Ovary (tissue), 9 donors: ENCODE data around the gene DENND4B. TPM values are rescaled to one million over a fixed set of nuclear protein-coding genes. Genes with fewer than 3 reads are reported as not detected.
A peak's percentile ranks its signal among the peaks of the same experiment; 100 is the strongest.

ENCODE experiments used
- DNase-seq, 5 donors: peaks; one replicate each; pipeline ENCODE4 v3.0.0-alpha.2; 2019 to 2020
- H3K27ac ChIP-seq, 2 donors: fragments of 200-600 bp; one replicate each; pipeline versions ENCODE4 v1.5.1 to v1.8.0; 2019 to 2022
- H3K27me3 ChIP-seq: fragments of 200-600 bp; one replicate; pipeline ENCODE4 v1.8.0; 2022
- H3K36me3 ChIP-seq: fragments of 200-600 bp; sonication (generic); one replicate; pipeline ENCODE4 v1.5.1; 2019
- H3K4me1 ChIP-seq: one replicate; pipeline ENCODE4 v1.8.1; 2013; ENCODE audit warnings: mild to moderate bottlenecking, moderate library complexity; ENCODE audit not compliant: insufficient read depth
- H3K4me3 ChIP-seq: fragments of 200-600 bp; sonication (generic); one replicate; pipeline ENCODE4 v1.5.1; 2017
- H3K9me3 ChIP-seq, 2 donors: fragments of 200-600 bp in 1 of 2; sonication (generic) in 1 of 2; one replicate each; pipeline versions ENCODE4 v1.5.1 to v1.8.1; 2013 to 2019; ENCODE audit warnings: mild to moderate bottlenecking in 1 of 2, moderate library complexity in 1 of 2
- EP300 ChIP-seq: sonication (generic); formaldehyde crosslinking; IDR thresholded peaks from one replicate; pipeline ENCODE4 v1.6.1; 2017; ENCODE audit warnings: antibody characterized with exemption
- POLR2A ChIP-seq: fragments of 450-650 bp; IDR thresholded peaks from one replicate; pipeline ENCODE4 v1.6.1; 2017; ENCODE audit warnings: antibody characterized with exemption, mild to moderate bottlenecking, moderate library complexity
- WGBS, 3 donors: extraction: QIAGEN DNeasy Blood & Tissue Kit in 1 of 3; methylation state at CpG; one replicate each; pipeline versions ENCODE4 v1.1.5 to v1.1.7; 2013 to 2017; 5-methylcytosine and 5-hydroxymethylcytosine counted together
- intact Hi-C, 4 donors: fragments of 100-400 bp; cut with DNase I; formaldehyde crosslinking; loops; one replicate each; pipeline versions ENCODE4 v1.11.0 to v1.15.1; 2022 to 2023
- polyA plus RNA-seq, 2 donors: library from polyadenylated mRNA; stranded (reverse); fragments of 200-250 nt in 1 of 2; fragments of 350-450 nt in 1 of 2; fragmentation: Illumina TruSeq in 1 of 2; extraction: RNeasy Lipid Tissue Mini Kit (QIAGEN cat#74804) in 1 of 2; gene quantifications; one replicate each; pipeline ENCODE4 v1.2.3, GENCODE V29; 2013 to 2014
- total RNA-seq, 7 donors: library from RNA; depleted of rRNA in 2 of 7; stranded (reverse); fragments of >200 nt in 2 of 7; fragmentation: NEBNext Ultra II Directional in 3 of 7; extraction: Animal tissue kit (Norgen Biotek cat#: 25700) in 3 of 7; gene quantifications; one replicate each; pipeline versions ENCODE4 v1.1.0 to v1.2.4, GENCODE V29; 2016 to 2023
- TF ChIP-seq, protein P1 (sequence below), 3 donors: fragments of 450-650 bp in 2 of 3; fragments of 200-600 bp in 1 of 3; IDR thresholded peaks; one replicate each; pipeline versions ENCODE4 v1.5.1 to v1.8.0; 2016 to 2022; ENCODE audit warnings: antibody characterized with exemption in 3 of 3, mild to moderate bottlenecking in 1 of 3
- donor health status: DM: no; HTN: no; CAD: no; lungs with moderate emphysema.
- donor health status: DM: no; HTN: no; CAD: no.
- donor health status: Bipolar disorder and iron deficiency.
- donor health status: DM: yes; HTN: yes; CAD: no.
- donor health status: DM: no; HTN: no; CAD: no.
- donor health status: DM: yes; HTN: yes; CAD: no.

Gene DENND4B
- total and polyA plus RNA-seq, 9 donors: 20.9 to 83.1 (median 42.1) TPM

DNA sequence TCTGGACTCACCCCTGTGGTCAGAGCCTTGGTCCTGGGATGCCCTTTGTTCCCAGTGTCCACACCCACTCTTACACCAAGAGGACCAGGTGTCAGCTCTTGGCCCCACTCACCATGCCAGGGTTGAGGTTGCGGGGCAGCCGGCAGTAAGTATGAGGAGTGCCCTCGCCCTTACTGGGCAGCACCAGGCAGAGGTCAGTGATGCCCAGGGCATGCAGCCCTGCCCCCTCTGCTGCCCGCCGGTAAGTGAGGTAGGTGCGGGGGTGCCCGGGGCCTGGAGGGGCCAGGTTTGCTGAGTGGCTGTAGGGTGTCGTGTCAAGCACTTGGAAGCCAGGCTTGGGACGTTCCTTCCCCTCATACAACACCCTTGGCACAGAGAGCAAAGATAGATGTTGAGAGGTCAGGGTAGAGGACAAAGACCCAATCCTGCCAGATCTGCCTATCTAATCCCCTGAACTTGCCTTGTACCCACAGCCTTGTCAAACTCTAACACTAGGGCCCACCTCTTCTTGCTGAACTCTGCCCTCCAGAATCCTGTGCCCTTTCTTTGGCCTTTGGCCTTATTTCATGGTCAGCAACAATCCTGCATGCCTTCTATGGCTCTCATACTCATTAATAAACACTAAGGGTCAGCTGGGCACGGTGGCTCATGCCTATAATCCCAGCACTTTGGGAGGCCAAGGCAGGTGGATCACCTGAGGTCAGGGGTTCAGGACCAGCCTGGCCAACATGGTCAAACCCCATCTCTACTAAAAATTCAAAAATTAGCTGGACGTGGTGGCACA is 3.6 kb downstream of the DENND4B start:
- WGBS, 3 donors: 84 to 91% (median 91%) methylated on average over 11 of the region's 11 CpGs
- no peak overlapping the region for H3K27ac ChIP-seq
- H3K4me3 ChIP-seq: no peak overlapping the region
- no peaks in the 10 kb centered on the region for H3K9me3 ChIP-seq
- intact Hi-C loops: loop anchor here in 3 of 4 donors (10.0 kb wide), 2 partner anchors 148 to 268 kb away; partner anchors contain the start of genes ILF2 (in 2 of the 3) and NPR1 (in 2 of the 3)
- no peaks in the 10 kb centered on the region for H3K36me3 ChIP-seq
- H3K4me1 ChIP-seq: peaks cover 7% of the 10 kb centered on the region
- H3K27me3 ChIP-seq: no peaks in the 10 kb centered on the region
- DNase-seq: peak in 1 of 5 donors; percentile 16
- TF ChIP-seq, protein P1, sequence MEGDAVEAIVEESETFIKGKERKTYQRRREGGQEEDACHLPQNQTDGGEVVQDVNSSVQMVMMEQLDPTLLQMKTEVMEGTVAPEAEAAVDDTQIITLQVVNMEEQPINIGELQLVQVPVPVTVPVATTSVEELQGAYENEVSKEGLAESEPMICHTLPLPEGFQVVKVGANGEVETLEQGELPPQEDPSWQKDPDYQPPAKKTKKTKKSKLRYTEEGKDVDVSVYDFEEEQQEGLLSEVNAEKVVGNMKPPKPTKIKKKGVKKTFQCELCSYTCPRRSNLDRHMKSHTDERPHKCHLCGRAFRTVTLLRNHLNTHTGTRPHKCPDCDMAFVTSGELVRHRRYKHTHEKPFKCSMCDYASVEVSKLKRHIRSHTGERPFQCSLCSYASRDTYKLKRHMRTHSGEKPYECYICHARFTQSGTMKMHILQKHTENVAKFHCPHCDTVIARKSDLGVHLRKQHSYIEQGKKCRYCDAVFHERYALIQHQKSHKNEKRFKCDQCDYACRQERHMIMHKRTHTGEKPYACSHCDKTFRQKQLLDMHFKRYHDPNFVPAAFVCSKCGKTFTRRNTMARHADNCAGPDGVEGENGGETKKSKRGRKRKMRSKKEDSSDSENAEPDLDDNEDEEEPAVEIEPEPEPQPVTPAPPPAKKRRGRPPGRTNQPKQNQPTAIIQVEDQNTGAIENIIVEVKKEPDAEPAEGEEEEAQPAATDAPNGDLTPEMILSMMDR (IDR thresholded peaks at IDR 0.05): no peak
- no peak for TF ChIP-seq EP300
- no peak for TF ChIP-seq POLR2A

DNA sequence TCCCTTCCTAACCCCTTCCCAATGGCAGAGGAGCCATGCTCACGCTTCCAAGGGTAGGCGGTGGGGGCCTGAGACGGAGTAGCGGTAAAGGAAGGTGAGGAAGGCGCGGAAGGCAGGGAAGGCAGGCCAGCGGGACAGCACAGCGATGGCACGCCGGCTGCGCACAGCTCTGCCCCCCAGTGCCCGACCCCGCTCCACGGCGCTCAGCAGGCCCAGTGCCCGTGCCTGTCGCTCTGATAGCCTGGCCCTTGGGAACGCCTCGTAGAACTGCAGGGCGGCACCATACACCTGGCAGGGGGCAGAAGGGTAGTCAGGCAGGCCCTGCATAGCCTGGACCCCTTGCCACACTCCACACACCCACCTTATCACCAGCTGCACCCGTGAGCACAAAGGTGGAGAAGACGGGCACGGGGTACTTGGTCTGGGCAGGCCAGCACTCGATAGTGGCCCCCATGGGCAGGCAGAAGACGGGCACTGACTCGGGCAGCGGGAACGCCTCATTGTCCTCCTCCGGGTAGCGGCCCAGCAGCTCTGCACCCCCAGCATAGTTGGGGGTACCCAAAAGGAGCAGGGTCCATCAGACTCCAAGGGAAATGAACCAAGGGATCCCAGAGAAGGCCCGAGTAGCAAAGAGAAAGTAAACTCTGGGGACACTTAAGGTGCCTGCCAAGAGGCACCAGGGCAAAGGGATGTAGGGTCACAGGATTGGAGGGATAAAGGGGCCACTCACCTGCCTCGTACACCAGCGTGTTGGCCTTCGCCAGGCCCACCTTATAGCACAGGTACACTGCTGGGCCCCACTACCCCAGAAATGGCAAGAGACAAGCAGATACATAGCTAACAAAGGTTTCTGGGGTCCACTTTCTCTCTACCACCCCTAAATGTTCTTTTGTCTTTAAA is 4.4 kb downstream of the DENND4B start:
- WGBS, 3 donors: 93 to 94% (median 93%) methylated on average over 32 to 34 of the region's 34 CpGs
- Histone ChIP-seq H3K9me3 (no peaks in the 10 kb centered on the region), H3K27me3 (no peaks in the 10 kb centered on the region), H3K36me3 (no peaks in the 10 kb centered on the region), H3K4me1 (peaks cover 7% of the 10 kb centered on the region), H3K4me3 (no peak overlapping the region), H3K27ac (no peak overlapping the region)
- TF ChIP-seq POLR2A: no peak
- TF ChIP-seq, protein P1 (IDR thresholded peaks at IDR 0.05): no peak
- no peak for TF ChIP-seq EP300
- peak in 1 of 5 donors; percentile 19 for DNase-seq
- intact Hi-C loops: loop anchor here in 3 of 4 donors (10.0 kb wide), 2 partner anchors 147 to 267 kb away; partner anchors contain the start of genes ILF2 (in 2 of the 3) and NPR1 (in 2 of the 3)

DNA sequence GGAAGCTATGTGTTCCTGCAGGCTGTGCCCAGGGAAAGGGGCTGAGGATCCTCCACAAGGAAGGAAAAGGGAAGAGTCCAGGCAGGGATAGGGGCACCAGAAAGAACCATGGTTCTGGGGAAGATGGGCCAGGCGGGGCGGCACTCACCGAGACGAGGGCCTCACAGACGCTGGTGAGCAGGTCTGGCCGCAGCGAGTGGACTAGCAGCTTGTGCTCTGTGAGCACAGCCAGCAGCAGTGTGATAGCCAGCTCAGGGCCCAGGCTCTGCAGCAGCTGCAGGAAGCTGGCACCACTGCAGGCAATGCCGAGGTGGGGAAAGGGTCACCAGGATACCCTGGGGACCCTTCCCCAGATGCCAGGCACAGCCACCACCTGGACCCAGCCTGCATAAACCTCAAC is 5.8 kb downstream of the DENND4B start:
- H3K9me3 ChIP-seq: no peaks in the 10 kb centered on the region
- intact Hi-C loops: loop anchor here in 3 of 4 donors (10.0 kb wide), 2 partner anchors 146 to 266 kb away; partner anchors contain the start of genes ILF2 (in 2 of the 3) and NPR1 (in 2 of the 3)
- H3K4me1 ChIP-seq: peaks cover 7% of the 10 kb centered on the region
- H3K4me3 ChIP-seq: no peak overlapping the region
- TF ChIP-seq POLR2A (no peak), EP300 (no peak)
- TF ChIP-seq, protein P1 (IDR thresholded peaks at IDR 0.05): no peak
- no peaks in the 10 kb centered on the region for H3K27me3 ChIP-seq
- no peak overlapping the region for H3K27ac ChIP-seq
- no peaks in the 10 kb centered on the region for H3K36me3 ChIP-seq
- WGBS, 3 donors: 87 to 88% (median 87%) methylated on average over 8 of the region's 8 CpGs
- DNase-seq: peak in 2 of 5 donors; percentile 12 to 19

DNA sequence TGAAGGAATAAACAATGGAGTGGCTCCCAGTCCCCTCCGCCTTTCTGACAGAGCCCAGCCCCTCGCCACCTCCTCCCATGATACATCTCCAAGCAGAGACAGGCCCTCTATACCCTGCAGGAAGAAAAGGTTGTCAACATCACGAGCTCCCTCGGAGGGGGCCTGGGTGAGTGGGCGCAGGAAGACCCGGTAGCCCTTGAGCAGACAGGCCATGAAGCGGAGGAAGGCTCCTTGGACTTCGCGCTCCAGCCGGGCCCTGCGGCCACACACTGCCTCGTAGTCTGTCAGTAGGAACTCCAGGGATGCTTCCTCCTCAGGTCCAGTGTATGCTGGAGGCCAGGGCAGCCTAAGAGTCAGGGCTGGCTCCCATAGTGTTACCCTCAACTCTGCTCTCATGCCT is 7.0 kb downstream of the DENND4B start:
- H3K4me3 ChIP-seq: no peak overlapping the region
- H3K27ac ChIP-seq: no peak overlapping the region
- no peaks in the 10 kb centered on the region for H3K4me1 ChIP-seq
- WGBS, 3 donors: 89 to 91% (median 90%) methylated on average over 12 of the region's 12 CpGs
- no peak for TF ChIP-seq EP300
- no peak for TF ChIP-seq POLR2A
- TF ChIP-seq, protein P1 (IDR thresholded peaks at IDR 0.05): no peak
- H3K36me3 ChIP-seq: no peaks in the 10 kb centered on the region
- no peaks in the 10 kb centered on the region for H3K27me3 ChIP-seq
- peak in 2 of 5 donors; percentile 18 to 30 for DNase-seq
- intact Hi-C loops: no loop called here
- H3K9me3 ChIP-seq: no peaks in the 10 kb centered on the region
